Suprapubic skin (tissue), 4 donors: ENCODE results near the gene TMEM156.

Experiments used
- CTCF ChIP-seq, 2 donors: fragments of 200-600 bp in 1 of 2; fragments of 450-650 bp in 1 of 2; sonication (generic) in 1 of 2; IDR thresholded peaks; one replicate each; pipeline ENCODE4 v1.5.1; 2016 to 2019; ENCODE audit warnings: antibody characterized with exemption in 2 of 2, mild to moderate bottlenecking in 1 of 2, moderate library complexity in 1 of 2
- EP300 ChIP-seq: sonication (generic); formaldehyde crosslinking; IDR thresholded peaks from one replicate; pipeline ENCODE4 v1.6.1; 2017; ENCODE audit warnings: antibody characterized with exemption
- POLR2A ChIP-seq, 2 donors: fragments of 450-650 bp; IDR thresholded peaks; one replicate each; pipeline ENCODE4 v1.6.1; 2017; ENCODE audit warnings: antibody characterized with exemption in 2 of 2, mild to moderate bottlenecking in 2 of 2, moderate library complexity in 2 of 2
- POLR2AphosphoS5 ChIP-seq, 3 donors: sonication (generic); formaldehyde crosslinking; IDR thresholded peaks; one replicate each; pipeline ENCODE4 v1.6.1; 2017; ENCODE audit warnings: antibody characterized with exemption in 3 of 3

- TF ChIP-seq CTCF (IDR thresholded peaks at IDR 0.05), result no peak
- no peak for TF ChIP-seq POLR2AphosphoS5 (IDR thresholded peaks at IDR 0.05)
- TF ChIP-seq POLR2A (IDR thresholded peaks at IDR 0.05), result no peak
- no peak for TF ChIP-seq EP300
These were observed 38.1 kb downstream of the TMEM156 start for GRCh38 chr4:38994135-38994534.
